ENCODE results near the gene LAMB1. TPM values are rescaled to one million over a fixed set of nuclear protein-coding genes. Genes with fewer than 3 reads are reported as not detected.

LAMB1 gene
- total RNA-seq, 4 donors from 2014 or later, result 76.7 to 216 (median 84.6) TPM

DNA sequence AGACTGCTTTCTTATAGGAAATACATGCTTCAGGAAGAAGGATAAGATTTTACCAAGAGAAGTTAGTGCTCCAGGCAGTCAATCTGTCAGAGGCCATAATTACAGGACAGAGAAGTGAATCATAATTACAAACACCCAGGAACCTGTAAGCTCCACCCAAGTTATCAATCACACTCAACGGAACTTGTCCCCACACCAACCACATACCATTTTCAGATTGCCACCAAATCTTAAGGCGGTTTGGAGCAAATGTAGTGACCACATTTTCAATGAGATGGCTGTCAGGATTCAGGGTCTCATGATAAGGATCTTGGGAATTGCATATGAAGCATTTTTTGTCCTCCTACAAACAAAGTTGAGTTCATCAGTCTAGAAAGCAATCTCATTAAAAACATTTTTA is 4.8 kb downstream of the LAMB1 start:
- Histone ChIP-seq H3K4me3 (no peak overlapping the region), H3K36me3 (peaks cover 22% of the 10 kb centered on the region), H3K4me1 (peaks cover 39% of the 10 kb centered on the region), H3K27ac (no peak overlapping the region), H3K9me3 (no peaks in the 10 kb centered on the region), H3K27me3 (peaks cover 4% of the 10 kb centered on the region)
- no peak for DNase-seq (ENCODE audit: low spot score in 2 of 2)
- 64% methylated on average over 2 of the region's 2 CpGs for WGBS
- TF ChIP-seq POLR2AphosphoS5 (IDR thresholded peaks at IDR 0.05), result no peak
- TF ChIP-seq POLR2A (IDR thresholded peaks at IDR 0.05), result no peak
- no peak for TF ChIP-seq EP300 (IDR thresholded peaks at IDR 0.05)
- TF ChIP-seq, protein P1, sequence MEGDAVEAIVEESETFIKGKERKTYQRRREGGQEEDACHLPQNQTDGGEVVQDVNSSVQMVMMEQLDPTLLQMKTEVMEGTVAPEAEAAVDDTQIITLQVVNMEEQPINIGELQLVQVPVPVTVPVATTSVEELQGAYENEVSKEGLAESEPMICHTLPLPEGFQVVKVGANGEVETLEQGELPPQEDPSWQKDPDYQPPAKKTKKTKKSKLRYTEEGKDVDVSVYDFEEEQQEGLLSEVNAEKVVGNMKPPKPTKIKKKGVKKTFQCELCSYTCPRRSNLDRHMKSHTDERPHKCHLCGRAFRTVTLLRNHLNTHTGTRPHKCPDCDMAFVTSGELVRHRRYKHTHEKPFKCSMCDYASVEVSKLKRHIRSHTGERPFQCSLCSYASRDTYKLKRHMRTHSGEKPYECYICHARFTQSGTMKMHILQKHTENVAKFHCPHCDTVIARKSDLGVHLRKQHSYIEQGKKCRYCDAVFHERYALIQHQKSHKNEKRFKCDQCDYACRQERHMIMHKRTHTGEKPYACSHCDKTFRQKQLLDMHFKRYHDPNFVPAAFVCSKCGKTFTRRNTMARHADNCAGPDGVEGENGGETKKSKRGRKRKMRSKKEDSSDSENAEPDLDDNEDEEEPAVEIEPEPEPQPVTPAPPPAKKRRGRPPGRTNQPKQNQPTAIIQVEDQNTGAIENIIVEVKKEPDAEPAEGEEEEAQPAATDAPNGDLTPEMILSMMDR (IDR thresholded peaks at IDR 0.05), result no peak

DNA sequence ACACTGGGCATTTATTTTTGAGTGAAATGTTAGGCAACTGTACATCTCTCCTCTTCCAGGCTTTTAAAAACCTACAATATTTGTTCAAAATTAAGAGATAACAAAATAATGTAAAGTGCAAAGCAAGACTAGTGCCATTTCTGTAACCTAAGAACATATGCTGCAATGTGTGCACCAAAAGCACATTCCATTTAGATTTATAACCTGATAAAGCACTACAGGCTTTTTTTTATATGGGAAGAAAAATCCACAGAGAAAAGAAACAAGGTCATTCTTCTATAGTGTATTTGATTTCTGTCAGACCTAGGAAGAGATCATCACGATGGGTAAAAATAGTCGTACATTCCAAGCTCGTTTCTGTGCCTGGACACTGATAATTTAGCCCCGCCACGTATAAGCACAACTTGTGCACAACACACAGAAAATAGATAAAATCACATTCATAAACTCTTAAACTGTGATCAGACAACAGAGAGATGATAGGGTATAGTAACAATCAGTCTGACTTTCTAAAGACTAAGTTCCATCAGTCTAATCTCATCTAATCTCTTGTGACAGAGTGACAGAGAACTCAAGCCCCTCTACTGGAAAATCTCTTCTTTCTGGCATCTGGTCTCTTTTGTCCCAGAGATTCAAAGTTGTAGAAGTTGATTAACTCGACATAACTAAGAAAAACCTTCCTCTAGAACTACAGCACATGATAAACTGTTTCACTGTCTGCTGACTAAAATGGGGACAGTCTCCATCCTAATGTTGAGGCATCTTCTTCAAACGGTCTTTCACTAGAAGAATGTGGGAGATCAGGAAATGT is 6.7 kb downstream of the LAMB1 start:
- WGBS, result 78% methylated on average over 7 of the region's 7 CpGs
- TF ChIP-seq EP300 (IDR thresholded peaks at IDR 0.05), result no peak
- TF ChIP-seq POLR2AphosphoS5 (IDR thresholded peaks at IDR 0.05), result no peak
- TF ChIP-seq, protein P1 (IDR thresholded peaks at IDR 0.05), result no peak
- TF ChIP-seq POLR2A (IDR thresholded peaks at IDR 0.05), result no peak
- H3K36me3 ChIP-seq, result peaks cover 27% of the 10 kb centered on the region
- DNase-seq (ENCODE audit: low spot score in 2 of 2), result no peak
- no peak overlapping the region for H3K4me3 ChIP-seq
- H3K27me3 ChIP-seq, result no peaks in the 10 kb centered on the region
- no peaks in the 10 kb centered on the region for H3K9me3 ChIP-seq
- no peak overlapping the region for H3K27ac ChIP-seq
- H3K4me1 ChIP-seq, result peaks cover 21% of the 10 kb centered on the region

DNA sequence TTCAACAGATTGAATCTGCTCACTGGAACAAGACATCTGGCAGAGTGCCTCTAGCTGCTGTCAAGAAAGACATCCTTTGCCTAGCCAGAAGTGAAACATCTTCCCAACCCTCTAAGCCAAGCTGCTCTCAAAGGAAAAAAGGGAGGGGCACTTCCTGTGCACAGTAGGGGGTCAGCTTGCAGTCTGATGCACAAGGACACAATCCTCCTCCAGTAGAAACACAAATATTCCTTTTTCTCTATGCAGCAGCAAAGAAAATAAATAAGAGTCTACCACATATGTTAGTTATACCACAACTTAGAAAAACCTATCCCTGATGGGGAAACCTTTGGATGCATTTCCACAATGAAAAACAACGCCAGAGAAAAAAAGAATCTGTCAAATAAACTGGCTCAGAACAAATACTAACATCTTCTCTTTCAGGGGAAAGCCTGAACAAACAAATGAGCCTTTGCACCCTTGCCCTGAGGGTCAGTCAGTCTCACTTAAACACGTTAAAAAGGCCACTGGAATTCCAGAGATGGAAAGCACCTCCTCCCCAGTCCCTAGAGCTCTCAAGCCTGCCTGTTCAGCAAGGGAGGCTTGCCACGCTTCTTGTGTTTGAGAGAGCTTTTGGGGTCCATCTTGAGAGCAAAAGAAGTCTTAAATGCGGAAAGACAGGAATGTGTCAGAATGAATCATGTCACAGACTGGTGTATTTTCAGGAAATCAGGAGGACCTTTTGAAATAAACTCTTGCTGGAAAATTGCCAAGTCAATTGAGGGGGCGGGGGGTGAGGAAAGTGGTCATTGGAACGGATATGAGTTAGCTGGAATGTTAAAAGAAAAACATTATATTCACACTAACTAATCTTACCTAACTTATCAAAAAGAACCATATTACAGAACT is 7.5 kb downstream of the LAMB1 start:
- Histone ChIP-seq H3K4me3 (no peak overlapping the region), H3K36me3 (peaks cover 27% of the 10 kb centered on the region), H3K27me3 (no peaks in the 10 kb centered on the region), H3K27ac (no peak overlapping the region), H3K4me1 (peaks cover 15% of the 10 kb centered on the region), H3K9me3 (no peaks in the 10 kb centered on the region)
- TF ChIP-seq, protein P1 (IDR thresholded peaks at IDR 0.05), result no peak
- TF ChIP-seq EP300 (IDR thresholded peaks at IDR 0.05), result no peak
- no peak for TF ChIP-seq POLR2AphosphoS5 (IDR thresholded peaks at IDR 0.05)
- no peak for DNase-seq (ENCODE audit: low spot score in 2 of 2)
- 45% methylated on average over 6 of the region's 6 CpGs for WGBS

DNA sequence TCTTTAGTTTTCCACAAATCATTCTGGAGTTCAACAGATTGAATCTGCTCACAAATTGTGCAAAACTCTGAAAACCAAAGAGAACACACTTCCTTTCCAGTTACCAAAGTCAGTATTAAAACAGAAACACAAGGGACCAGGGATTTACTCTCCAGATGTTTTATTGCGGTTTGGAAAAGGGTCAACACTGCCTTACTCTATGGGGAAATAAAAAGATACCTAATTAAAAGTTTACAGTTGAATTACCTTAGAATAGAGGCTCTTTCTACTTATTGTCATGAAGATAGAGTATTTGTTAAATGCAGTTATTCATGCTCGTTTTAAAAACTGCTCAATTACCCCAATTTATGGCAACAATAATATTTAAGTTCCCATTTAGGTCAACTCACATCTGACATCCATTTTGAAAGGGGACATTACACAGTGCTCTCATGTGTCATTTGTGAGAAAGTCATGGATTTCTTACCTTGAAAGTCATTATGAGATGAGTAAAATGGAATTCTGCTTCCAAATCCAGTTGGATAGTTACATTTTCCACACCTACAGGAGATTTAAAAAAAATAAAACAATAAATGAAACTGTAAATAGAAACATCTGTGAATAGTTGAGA is 8.4 kb downstream of the LAMB1 start:
- 53% methylated on average over 2 of the region's 2 CpGs for WGBS
- DNase-seq (ENCODE audit: low spot score in 2 of 2), result no peak
- Histone ChIP-seq H3K9me3 (no peaks in the 10 kb centered on the region), H3K36me3 (peaks cover 27% of the 10 kb centered on the region), H3K4me3 (no peak overlapping the region), H3K4me1 (peaks cover 11% of the 10 kb centered on the region), H3K27ac (no peak overlapping the region), H3K27me3 (no peaks in the 10 kb centered on the region)
- TF ChIP-seq, protein P1 (IDR thresholded peaks at IDR 0.05), result no peak
- TF ChIP-seq EP300 (IDR thresholded peaks at IDR 0.05), result no peak
- TF ChIP-seq POLR2AphosphoS5 (IDR thresholded peaks at IDR 0.05), result no peak
- TF ChIP-seq POLR2A (IDR thresholded peaks at IDR 0.05), result no peak

All from suprapubic skin (tissue), 4 donors.